Measurements from ENCODE around the gene VWA5A. TPM values are rescaled to one million over a fixed set of nuclear protein-coding genes. Genes with fewer than 3 reads are reported as not detected.

VWA5A gene
- total RNA-seq, 4 donors from 2014 or later, result 10.9 to 31.0 (median 15.0) TPM

- no peak for DNase-seq
- H3K4me3 ChIP-seq, result no peak overlapping the region
- no peaks in the 10 kb centered on the region for H3K36me3 ChIP-seq
- no peak for TF ChIP-seq POLR2A (IDR thresholded peaks at IDR 0.05)
- TF ChIP-seq, protein P1, sequence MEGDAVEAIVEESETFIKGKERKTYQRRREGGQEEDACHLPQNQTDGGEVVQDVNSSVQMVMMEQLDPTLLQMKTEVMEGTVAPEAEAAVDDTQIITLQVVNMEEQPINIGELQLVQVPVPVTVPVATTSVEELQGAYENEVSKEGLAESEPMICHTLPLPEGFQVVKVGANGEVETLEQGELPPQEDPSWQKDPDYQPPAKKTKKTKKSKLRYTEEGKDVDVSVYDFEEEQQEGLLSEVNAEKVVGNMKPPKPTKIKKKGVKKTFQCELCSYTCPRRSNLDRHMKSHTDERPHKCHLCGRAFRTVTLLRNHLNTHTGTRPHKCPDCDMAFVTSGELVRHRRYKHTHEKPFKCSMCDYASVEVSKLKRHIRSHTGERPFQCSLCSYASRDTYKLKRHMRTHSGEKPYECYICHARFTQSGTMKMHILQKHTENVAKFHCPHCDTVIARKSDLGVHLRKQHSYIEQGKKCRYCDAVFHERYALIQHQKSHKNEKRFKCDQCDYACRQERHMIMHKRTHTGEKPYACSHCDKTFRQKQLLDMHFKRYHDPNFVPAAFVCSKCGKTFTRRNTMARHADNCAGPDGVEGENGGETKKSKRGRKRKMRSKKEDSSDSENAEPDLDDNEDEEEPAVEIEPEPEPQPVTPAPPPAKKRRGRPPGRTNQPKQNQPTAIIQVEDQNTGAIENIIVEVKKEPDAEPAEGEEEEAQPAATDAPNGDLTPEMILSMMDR (IDR thresholded peaks at IDR 0.05), result no peak
- no peaks in the 10 kb centered on the region for H3K4me1 ChIP-seq
- no peaks in the 10 kb centered on the region for H3K9me3 ChIP-seq
- no peak overlapping the region for H3K27ac ChIP-seq
- intact Hi-C loops (cut with DNase I; ENCODE audit: low total_unique reads), result no loop called here
- H3K27me3 ChIP-seq, result no peaks in the 10 kb centered on the region
Observed at GRCh38 chr11:124077266-124077665, 38.0 kb upstream of the VWA5A start.

DNA sequence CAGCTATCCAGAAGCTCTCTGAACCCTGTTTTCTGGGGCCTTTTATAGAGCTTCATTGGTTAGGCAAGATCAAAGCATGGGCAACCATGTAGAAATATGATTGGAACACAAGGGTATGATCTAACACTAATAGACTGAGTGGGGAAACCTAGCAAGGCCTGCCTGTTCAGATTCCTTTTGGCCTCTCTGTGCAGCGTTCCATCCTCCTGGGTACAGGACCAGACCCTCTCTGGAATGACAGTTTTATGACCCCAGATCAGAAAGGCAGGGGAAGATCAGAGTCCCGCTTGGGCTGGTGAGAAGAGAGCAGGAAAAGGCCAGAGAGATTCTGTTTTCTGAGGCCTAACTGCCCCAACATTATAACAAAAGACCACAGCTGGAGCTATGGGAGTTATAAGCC lies 36.7 kb upstream of the VWA5A start:
- TF ChIP-seq, protein P1 (IDR thresholded peaks at IDR 0.05), result no peak
- TF ChIP-seq POLR2A (IDR thresholded peaks at IDR 0.05), result no peak
- no peaks in the 10 kb centered on the region for H3K4me1 ChIP-seq
- DNase-seq, result no peak
- no peaks in the 10 kb centered on the region for H3K9me3 ChIP-seq
- no peaks in the 10 kb centered on the region for H3K36me3 ChIP-seq
- H3K4me3 ChIP-seq, result no peak overlapping the region
- intact Hi-C loops (cut with DNase I; ENCODE audit: low total_unique reads), result no loop called here
- H3K27me3 ChIP-seq, result no peaks in the 10 kb centered on the region
- H3K27ac ChIP-seq, result no peak overlapping the region

DNA sequence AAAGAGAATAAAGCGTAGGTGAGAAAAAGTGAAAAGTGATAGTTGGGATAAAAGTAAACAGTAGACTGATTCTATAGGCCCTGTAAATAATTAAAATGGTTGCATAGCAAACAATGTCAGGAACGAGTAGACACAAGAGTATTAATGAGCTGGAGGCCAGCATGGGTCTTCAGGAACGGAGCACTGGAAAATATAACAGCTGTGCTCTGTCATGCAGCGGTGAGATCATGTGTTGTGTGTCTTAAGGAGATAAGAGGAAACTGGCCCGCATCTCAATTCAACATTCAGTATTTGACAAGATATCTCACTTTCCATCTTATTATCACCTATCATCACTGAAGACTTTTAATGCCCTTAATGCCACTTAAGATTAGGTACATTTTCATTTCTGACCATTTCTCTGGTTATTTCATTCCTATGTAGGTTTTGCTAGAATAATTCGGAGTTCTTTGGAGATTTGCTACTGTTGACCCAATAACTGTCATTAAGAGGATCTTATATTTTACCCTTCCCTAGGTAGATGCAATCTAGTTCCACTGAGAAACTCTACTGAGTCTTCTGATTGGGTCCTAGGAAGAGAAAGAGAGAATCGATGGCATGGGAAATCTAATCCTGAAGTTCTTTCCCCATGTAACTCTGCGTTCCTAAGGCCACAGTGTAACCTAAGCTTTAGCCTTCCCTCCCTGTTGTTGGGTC lies 35.5 kb upstream of the VWA5A start:
- Histone ChIP-seq H3K36me3 (no peaks in the 10 kb centered on the region), H3K4me3 (no peak overlapping the region), H3K27ac (no peak overlapping the region), H3K4me1 (no peaks in the 10 kb centered on the region), H3K27me3 (no peaks in the 10 kb centered on the region), H3K9me3 (no peaks in the 10 kb centered on the region)
- no peak for TF ChIP-seq POLR2A (IDR thresholded peaks at IDR 0.05)
- TF ChIP-seq, protein P1 (IDR thresholded peaks at IDR 0.05), result no peak
- no peak for DNase-seq
- intact Hi-C loops (cut with DNase I; ENCODE audit: low total_unique reads), result no loop called here

GRCh38 chr11:124080327-124081001 lies 34.8 kb upstream of the VWA5A start:
- Histone ChIP-seq H3K27me3 (no peaks in the 10 kb centered on the region), H3K27ac (no peak overlapping the region), H3K4me3 (no peak overlapping the region), H3K4me1 (no peaks in the 10 kb centered on the region), H3K36me3 (no peaks in the 10 kb centered on the region), H3K9me3 (no peaks in the 10 kb centered on the region)
- DNase-seq, result no peak
- intact Hi-C loops (cut with DNase I; ENCODE audit: low total_unique reads), result no loop called here
- TF ChIP-seq, protein P1 (IDR thresholded peaks at IDR 0.05), result no peak
- TF ChIP-seq POLR2A (IDR thresholded peaks at IDR 0.05), result no peak

DNA sequence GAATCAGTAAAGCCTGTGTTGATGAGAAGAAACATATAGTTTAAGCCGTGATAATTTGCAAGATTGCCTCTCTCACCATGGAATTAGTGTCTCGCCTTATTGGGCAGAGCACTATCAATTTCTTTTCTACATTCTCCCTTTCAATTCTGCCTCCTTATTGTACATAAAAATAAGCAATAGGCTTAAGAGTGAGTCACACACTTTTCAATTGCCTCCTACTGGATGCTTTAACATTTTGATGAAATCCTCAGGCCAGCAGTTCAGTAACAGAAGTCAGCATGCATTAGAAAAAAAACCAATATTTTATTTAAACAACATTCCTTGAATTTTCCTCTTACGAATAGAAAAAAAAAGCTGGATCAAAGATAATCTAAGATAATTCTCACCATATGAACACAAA lies 33.8 kb upstream of the VWA5A start:
- Histone ChIP-seq H3K27ac (no peak overlapping the region), H3K4me1 (no peaks in the 10 kb centered on the region), H3K36me3 (no peaks in the 10 kb centered on the region), H3K9me3 (no peaks in the 10 kb centered on the region), H3K27me3 (no peaks in the 10 kb centered on the region), H3K4me3 (no peak overlapping the region)
- no peak for DNase-seq
- TF ChIP-seq POLR2A (IDR thresholded peaks at IDR 0.05), result no peak
- TF ChIP-seq, protein P1 (IDR thresholded peaks at IDR 0.05), result no peak
- intact Hi-C loops (cut with DNase I; ENCODE audit: low total_unique reads), result no loop called here

Measured in uterus (tissue), 4 donors.